Stimulated activated CD4-positive, alpha-beta T cell treated with anti-CD3 and anti-CD28 coated beads, Interleukin-15, amount 100 ng/mL, for 48 hours (primary cell): ENCODE data around the gene CFAP251.
A peak's percentile ranks its signal among the peaks of the same experiment; 100 is the strongest.
"Not testable (repeated sequence)": the region's sequence is repeated elsewhere in the genome, so short reads cannot be mapped to it uniquely, and the experiment has no call there.

Experiments used
- DNase-seq, 2 donors: peaks; one replicate each; pipeline ENCODE4 v3.0.0-alpha.2; 2020; ENCODE audit warnings: low read depth in 2 of 2

The CFAP251 gene

DNA sequence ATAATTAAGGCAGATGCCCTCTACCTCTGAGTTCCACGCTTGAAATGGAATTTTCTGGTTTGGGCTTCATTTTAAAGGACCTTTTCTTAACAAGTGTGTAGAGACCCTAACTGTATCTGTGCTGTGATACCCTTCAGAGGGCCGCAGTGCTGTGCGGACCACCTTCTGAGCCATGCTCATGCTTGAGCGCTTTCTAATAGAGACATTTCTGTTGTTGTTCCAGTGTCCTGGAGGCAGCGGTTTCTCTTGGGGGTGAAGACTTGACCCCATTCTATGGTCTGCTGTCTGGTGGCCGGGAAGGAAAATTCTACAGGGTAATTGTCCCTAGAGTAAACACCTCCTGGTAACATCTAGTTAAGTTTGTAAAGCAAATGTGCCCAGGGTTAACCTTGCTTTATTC lies 56.6 kb downstream of the CFAP251 start:
- DNase-seq = no peak

DNA sequence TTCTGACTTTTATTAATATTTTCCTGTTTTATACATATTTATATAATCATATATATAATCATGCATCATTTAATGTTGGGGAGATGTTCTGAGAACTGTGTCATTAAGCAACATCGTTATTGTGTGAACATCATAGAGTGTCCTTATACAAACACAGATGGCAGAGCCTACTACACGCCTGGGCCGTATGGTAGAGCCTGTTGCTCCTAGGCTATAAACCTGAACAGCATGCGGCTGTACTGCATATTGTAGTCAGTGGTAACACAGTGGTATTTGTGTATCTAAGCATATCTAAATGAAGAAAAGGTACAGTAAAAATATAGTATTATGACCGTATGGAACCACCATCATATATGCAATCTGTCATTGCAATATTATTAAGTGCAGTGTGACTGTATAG lies 58.6 kb downstream of the CFAP251 start:
- DNase-seq = no peak

DNA sequence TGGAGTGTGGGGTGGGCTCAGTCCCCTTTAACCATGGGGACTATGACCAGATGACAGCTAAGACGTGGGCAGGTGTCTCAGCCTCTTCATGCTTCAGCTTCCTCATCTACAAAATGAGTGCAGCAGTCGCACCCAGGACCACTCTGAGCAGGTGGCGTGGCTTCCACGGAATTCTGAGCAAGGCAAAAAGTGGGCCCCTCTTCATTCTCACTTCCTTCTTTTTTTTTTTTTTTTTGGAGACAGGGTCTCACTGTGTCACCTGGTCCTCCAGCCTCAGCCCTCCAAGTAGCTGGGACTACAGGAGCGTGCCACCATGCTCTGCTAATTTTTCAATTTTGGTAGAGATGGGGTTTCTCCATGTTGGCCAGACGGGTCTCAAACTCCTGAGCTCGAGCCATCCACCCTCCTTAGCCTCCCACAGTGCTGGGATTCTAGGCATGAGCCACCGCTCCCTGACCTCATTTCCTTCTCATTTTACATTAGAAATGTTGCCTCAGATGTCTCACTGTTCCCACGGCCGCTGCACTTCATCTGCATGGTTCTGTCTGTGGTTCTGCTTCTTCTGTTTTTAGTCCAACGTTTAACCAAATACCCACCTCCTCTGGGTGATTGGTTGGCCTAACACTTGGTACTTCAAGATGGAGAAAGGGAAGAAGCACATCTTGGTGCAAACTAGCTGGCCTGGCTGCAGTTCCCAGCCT lies 61.9 kb downstream of the CFAP251 start:
- peak in 1 of 2 donors; percentile 10 for DNase-seq

DNA sequence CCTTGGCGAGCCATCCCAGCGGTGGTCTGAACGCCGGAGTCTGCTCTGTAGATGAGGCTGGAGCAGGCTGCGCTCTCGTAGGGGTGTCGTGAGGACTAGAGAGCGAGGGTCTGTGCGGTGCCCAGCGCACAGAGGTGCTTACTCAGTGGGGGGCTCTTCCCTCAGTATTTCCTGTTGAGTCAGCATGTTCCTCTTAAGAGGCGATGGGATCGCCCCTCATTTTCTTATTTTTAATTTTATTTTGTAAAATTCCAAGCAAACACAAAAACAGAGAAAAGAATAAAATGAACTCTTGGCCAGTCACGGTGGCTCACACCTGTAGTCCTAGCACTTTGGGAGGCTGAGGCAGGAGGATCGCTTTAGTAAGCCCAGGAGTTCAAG lies 62.5 kb downstream of the CFAP251 start:
- no peak for DNase-seq

DNA sequence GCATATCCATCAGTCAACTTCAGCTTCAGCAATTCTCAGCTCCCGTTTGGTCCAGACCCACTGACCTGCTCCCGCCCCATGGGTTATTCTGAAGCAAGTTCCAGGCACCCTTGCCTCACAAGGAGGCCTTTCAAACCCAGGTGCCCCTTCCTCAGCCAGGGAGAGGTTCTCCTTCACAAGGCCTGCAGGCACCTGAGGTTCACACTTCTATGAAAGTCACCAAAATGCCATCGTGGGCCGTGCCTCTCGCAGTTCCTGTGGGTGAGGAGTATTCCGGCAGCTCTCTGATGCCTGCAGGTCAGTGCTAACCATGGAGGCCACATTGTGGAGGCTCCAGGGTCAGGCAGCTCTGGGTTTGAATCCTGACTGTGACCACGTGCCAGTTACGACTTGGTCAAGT lies 63.1 kb downstream of the CFAP251 start:
- DNase-seq = no peak

DNA sequence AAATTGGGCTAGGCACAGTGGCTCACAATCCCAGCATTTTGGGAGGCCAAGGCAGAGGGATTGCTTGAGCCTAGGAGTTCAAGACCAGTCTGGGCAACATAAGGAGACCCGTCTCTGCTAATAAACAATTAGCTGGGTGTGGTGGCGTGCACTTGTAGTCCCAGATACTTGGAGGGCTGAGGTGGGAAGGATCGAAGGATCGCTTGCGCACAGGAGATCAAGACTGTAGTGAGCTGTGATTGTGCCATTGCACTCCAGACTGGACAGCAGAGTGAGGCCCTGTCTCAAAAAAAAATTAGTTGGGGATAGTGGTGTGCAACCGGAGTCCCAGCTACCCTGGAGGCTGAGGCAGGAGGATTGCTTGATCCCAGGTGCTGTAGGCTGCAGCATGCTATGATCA lies 64.6 kb downstream of the CFAP251 start:
- no peak for DNase-seq

DNA sequence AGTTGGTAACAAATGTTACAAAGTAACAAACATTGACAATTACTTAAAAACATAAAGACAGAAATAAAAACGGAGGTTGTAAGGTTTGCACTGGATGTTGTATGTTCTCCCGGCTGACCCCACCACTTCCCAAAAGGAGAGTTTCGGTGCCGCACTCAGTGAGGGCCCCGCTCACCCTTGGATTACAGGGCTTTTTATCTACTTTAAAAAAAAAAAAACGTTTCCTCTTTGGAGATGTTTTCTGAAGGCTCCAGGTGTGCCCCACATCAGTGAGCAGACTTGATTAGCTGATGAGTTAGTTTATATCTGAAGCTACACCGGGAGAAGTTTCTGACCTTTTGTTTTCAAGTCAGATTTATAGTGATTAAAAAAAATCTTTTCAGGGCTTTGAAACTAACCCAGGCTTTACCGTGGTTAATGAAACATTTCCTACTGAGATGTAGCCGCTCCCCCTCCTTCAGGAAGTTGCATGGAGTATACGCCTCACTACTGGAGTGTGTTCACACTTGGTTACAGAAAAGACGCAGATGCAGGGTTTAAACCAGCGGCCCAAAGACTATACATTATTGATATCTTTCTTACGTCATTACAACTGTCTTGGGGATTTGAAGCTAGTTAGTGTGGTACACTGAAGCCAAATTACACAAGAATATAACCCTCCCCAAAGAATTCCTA lies 65.3 kb downstream of the CFAP251 start:
- DNase-seq = no peak

DNA sequence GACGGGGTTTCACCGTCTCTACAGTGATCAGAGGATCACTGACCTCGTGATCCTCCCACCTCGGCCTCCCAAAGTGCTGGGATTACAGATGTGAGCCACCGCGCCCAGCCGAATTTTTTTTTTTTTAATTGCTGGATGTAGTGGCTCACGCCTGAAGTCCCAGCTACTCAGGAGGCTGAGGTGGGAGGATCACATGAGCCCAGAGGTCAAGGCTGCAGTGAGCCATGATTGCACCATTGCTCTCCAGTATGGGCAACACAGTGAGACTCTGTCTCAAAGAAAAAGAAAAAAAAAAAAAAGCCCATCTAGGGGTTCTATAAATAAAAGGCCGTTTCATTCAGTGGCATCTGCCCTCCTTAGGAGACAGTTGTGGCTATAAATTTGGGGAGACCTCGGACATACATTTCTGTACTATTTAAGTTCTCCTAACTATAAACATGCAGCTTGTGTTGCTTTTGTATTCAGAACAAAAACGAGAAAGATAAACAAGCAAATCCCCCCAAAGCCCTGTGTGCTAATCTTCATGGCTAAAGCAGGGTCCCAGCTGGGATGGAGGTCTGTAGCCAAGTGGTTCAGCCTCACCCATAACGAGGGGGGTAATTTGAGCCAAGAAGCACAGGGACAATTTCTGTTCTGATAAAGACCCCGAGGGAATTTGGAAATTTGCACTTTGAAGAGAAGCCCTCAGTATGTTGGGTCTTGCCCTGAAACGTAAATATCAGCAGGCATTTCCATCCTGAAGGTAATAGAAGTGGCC lies 68.3 kb downstream of the CFAP251 start:
- no peak for DNase-seq

DNA sequence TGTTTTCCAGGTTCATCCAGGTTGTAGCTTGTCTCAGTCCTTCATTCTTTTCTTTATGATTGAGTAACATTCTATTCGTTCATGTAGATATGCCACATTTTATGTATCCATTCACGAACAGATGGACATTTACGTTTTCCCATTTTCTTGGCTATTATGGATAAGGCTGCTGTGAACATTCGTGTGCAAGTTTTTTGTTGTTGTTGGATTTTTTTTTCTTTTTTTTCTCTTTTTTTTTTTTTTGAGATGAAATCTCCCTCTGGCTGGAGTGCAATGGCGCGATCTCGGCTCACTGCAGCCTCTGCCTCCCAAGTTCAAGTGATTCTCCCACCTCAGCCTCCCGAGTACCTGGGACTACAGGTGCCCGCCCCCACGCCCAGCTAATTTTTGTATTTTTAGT lies 70.1 kb downstream of the CFAP251 start:
- DNase-seq = not testable (repeated sequence)

DNA sequence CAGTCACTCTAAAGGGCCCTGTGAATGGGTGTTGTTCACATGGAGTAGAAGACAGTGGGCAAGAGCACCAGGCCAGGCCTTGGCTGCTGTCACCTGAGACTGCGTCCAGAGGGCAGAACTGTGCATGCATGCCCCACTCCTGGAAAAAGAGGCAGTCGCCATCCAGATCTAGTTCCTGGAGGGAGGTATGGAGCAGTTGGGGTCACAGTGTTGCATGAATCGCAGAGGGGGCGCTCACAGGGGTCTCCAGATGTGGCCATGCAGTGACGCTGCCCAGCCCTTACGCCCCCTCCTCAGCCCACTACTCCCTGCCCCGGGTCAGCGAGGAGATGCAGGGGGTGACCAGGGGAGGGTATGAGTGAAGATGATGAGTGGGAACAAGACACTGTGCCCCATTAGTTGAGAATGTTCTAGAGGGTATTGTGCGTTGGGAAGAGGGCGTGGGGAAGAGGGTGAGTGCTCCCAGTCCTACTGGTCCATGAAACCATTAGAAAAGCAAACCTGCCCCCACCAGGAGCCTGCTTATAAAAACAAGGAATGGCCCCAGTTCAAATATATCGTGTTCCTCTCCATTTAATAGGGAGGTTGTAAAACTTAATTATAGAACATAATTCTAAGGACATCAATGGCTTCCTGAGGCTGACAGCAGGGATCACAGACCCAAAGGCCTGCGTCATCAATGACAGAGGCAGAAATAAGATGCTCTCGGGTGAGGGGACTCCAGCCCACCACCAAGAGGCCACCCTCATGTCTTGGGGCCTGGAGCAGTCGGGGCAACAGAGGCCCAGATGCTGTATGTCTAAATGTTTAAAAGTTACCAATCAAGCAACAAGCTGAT lies 71.1 kb downstream of the CFAP251 start:
- DNase-seq = no peak

DNA sequence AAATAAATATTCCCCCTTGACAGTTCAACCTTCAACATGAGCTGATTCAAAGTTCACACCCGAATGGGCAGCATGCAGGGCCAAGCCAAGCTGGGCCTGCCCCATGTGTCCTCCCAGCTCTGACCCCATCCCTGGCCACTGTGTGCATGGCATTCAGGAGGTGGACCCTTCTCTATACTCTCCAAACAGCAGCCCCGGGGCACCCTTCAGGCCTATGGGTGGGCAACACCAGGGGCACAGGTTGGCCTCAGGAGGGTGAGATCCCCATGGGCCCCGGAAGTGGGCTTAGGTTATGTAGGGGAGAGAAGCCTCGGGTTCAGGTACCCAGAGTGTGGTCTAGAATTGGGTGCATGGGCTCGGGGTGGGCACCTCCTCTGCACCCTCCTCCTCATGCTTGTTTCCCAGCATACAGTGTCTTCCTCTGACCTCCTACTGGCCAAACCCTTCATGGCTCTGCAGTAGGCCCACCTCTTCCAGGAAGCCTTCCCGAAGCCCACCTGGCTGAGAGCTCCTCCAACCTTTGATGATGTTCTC lies 71.8 kb downstream of the CFAP251 start:
- no peak for DNase-seq

DNA sequence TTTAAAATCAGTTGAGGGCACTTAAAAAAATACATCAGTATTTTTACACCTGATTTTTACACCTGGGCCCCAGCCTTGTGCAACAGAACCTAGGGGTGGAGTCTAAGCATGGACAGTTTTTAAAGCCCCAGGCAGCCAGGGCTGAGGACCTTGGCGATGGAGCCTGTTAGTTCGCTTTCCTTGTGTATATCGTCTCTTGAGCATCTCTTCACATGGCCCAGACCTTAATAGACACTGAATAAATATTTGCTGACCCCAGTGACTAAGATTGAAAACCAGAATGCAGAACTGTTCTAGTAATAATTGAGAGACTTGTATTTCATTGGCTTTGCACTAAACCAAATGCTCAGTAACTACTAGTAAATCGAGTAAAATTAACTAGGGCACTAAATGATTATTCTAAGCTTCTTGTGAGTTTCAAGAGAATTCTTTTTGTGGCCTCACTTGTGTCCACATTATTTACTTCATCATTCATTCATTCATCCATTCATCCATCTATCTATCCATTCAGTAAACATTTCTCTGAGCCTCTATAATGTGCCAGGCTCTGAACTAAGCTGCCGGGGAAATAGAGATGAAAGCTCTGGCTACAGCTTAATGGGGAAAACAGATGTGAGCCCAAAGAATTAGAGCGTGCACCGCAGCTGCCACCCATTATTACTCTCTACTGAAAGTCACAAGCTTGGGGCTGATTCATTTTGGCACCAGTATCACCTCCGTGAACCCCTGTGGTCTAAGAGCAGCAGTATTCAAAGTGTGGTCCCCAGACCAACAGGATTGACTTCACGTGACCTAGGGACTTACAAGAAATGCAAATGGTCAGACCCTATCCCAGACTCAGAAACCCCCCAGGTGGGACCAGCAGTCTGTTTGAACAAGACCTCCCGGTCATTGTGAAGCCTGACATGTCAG lies 72.6 kb downstream of the CFAP251 start:
- peak; percentile 21 to 28 for DNase-seq

DNA sequence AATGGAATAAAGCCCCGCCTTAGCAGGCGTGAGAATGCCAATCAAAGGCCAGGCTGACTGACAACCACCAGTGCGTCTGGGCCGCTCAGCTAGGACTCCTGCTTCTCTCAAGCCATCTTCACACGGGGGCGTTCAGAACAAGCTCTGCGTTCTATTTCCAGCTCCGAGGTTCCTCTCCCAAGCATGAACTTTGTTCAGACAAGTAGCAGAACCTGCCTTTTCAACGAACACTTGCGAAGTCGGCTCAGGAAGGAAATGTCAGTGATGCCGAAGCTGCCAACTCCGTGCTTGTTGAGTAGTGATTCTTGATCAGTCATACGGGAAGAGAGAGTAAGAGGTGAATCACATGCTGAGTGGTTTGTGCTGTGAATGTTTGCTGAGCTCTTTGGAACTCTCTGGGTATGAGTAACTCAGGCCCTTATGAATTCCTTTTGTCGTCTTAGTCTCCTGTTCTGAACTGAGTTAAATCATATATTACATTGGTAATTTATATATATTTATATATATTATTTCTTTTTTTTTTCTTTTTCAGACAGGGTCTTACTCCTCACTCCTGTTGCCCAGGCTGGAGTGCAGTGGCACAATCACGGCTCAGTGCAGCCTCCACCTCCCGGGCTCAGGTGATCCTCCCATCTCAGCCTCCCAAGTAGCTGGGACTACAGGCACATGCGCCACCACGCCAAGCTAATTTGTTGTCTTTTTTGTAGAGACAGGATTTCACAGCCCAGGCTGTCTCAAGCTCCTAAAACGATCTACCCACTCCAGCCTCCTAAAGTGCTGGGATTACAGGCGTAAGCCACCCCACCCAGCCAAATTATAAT lies 73.9 kb downstream of the CFAP251 start:
- DNase-seq = peak; percentile 59 to 61

DNA sequence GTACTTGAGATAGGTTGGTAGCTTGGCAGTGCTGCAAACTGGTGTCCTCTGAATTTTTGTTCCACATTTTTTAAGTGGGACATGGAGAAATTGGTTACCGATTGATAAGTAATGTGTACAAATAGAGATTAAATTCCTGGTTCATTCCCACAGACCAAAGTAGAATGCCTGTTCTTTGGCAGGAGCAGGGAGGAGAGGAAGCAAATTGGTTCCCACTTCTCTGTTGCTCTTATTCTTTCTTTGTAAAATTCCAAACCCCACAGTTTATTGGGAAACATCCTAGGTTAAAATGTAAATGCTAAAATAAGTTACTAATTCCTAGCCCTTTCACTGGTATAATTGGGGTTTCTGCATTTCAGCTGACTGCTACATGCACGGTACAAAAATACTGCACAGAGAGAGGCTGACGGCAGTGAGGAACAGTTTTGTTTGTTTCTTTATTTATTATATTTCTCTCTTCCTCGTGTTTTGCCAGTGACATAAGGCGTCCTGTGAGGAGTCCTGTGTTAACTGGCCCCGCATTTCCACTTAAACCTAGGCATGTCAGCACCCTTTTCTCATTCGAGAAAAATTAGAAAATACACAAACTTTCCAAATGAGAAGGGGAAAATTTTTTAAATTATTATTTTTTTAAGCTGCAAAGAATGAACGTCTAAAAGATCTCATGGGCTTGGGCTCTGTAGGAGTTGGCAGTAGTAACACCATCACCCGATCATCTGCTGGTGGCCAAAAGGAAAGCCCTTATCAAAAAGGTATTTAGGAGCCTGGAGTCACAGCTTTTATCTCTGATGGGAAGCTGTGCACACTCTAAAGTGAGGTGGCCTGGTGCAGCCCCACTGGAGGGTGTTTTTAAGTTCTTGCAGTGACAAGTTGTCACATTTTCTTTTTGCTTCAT lies 77.9 kb downstream of the CFAP251 start:
- no peak for DNase-seq

DNA sequence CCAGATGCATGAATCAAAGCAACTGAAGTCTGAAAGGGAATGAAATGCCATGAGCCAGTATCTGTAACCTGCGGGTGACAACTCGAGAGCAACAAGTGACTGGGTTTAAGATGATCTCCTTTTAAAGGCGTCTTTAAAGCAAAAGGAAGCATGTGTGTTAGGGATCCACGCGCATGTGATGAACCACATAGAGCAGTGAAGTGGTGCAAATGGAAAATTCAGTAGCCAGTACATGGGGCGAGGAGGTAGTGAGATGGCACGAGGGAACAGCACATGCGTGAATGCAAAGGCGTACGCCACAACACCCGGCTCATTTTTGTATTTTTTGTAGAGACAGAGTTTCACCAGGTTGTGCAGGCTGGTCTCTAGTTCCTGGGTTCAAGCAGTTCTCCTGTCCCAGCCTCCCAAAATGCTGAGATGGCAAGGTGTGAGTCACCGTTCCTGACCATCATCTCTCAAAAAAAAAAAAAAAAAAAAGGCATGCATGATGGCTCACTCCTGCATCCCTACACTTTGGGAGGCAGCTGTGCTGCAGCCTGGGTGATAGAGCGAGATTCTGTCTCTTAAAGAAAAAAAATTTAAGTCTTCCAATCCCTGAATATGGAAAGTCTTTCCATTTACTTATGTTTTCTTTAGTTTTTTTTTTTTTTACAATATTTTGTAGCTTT lies 78.7 kb downstream of the CFAP251 start:
- no peak for DNase-seq

DNA sequence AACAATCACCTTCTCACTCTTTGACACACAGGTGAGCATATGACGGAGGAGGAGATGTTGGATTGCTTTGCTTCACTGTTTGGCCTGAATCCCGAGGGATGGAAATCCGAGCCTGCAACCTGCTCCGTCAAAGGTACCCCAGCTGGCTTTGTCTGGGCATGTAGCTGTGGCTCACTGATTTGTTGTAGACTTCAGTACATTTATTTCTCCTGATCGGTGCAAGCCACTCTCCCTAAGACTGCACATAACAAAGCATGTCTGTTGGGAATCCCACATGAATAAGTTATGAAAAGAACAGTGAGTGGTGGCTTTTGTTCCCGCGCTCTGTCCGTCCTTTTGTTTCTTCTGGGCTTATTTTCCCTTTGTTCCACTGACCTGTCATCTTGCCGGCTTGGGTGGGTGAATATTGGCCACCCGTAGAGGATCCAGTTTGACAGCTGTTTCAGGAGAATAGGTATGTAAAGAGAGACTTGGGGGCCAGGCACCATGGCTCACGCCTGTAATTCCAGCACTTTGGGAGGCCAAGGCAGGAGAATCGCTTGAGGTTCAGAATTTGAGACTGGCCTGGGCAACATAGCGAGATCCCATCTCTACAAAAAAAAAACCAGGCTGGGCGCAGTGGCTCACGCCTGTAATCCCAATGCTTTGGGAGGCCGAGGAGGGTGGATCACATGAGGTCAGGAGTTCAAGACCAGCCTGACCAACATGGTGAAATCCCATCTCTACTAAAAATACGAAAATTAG lies 83.2 kb downstream of the CFAP251 start:
- no peak for DNase-seq
